ENCODE measurements around the gene LIPC. TPM values are rescaled to one million over a fixed set of nuclear protein-coding genes. Genes with fewer than 3 reads are reported as not detected.
A peak's percentile ranks its signal among the peaks of the same experiment; 100 is the strongest.

The LIPC gene
- total and polyA plus RNA-seq, 2 donors, result 2.0 to 2.4 TPM

GRCh38 chr15:58566029-58566428, 134.2 kb downstream of the LIPC start:
- WGBS, result 97% methylated on average over 6 of the region's 6 CpGs
- no peak overlapping the region for H3K4me3 ChIP-seq (ENCODE audit: low read length in 2 of 2)
- H3K9me3 ChIP-seq (ENCODE audit: control insufficient read depth in 2 of 2, insufficient read depth in 1 of 2, low read length in 1 of 2), result no peaks in the 10 kb centered on the region

GRCh38 chr15:58568157-58568571, 136.4 kb downstream of the LIPC start:
- Histone ChIP-seq H3K27ac (ENCODE audit: low read depth in 1 of 2, low read length in 1 of 2) (peak overlapping the region; percentile 33 to 68), H3K4me3 (ENCODE audit: low read length in 2 of 2) (no peak overlapping the region), H3K36me3 (ENCODE audit: control insufficient read depth in 2 of 2, insufficient read depth in 2 of 2, low read length in 1 of 2) (no peaks in the 10 kb centered on the region), H3K9me3 (ENCODE audit: control insufficient read depth in 2 of 2, insufficient read depth in 1 of 2, low read length in 1 of 2) (no peaks in the 10 kb centered on the region), H3K4me1 (ENCODE audit: control insufficient read depth in 2 of 2, insufficient read depth in 2 of 2, low read length in 2 of 2) (peaks cover 0 to 10% of the 10 kb centered on the region in 2 donors), H3K27me3 (ENCODE audit: control insufficient read depth in 2 of 2, insufficient read depth in 1 of 2, low read length in 1 of 2) (no peaks in the 10 kb centered on the region)
- WGBS, result 20% methylated on average over 2 of the region's 2 CpGs
- DNase-seq (ENCODE audit: low read depth in 6 of 9, low spot score in 9 of 9), result no peak

More at GRCh38 chr15:58566029-58566428, 134.2 kb downstream of the LIPC start:
- H3K36me3 ChIP-seq (ENCODE audit: control insufficient read depth in 2 of 2, insufficient read depth in 2 of 2, low read length in 1 of 2), result no peaks in the 10 kb centered on the region
- peaks cover 0 to 15% of the 10 kb centered on the region in 2 donors for H3K4me1 ChIP-seq (ENCODE audit: control insufficient read depth in 2 of 2, insufficient read depth in 2 of 2, low read length in 2 of 2)
- no peaks in the 10 kb centered on the region for H3K27me3 ChIP-seq (ENCODE audit: control insufficient read depth in 2 of 2, insufficient read depth in 1 of 2, low read length in 1 of 2)
- H3K27ac ChIP-seq (ENCODE audit: low read depth in 1 of 2, low read length in 1 of 2), result no peak overlapping the region
- DNase-seq (ENCODE audit: low read depth in 6 of 9, low spot score in 9 of 9), result no peak

- H3K27me3 ChIP-seq (ENCODE audit: control insufficient read depth in 2 of 2, insufficient read depth in 1 of 2, low read length in 1 of 2), result no peaks in the 10 kb centered on the region
- H3K4me1 ChIP-seq (ENCODE audit: control insufficient read depth in 2 of 2, insufficient read depth in 2 of 2, low read length in 2 of 2), result peaks cover 6 to 22% of the 10 kb centered on the region in 2 donors
- H3K4me3 ChIP-seq (ENCODE audit: low read length in 2 of 2), result no peak overlapping the region
- H3K36me3 ChIP-seq (ENCODE audit: control insufficient read depth in 2 of 2, insufficient read depth in 2 of 2, low read length in 1 of 2), result no peaks in the 10 kb centered on the region
- peaks cover 0 to 3% of the 10 kb centered on the region in 2 donors for H3K9me3 ChIP-seq (ENCODE audit: control insufficient read depth in 2 of 2, insufficient read depth in 1 of 2, low read length in 1 of 2)
- H3K27ac ChIP-seq (ENCODE audit: low read depth in 1 of 2, low read length in 1 of 2), result no peak overlapping the region
- WGBS, result 98% methylated on average over 1 of the region's 1 CpG
- no peak for DNase-seq (ENCODE audit: low read depth in 6 of 9, low spot score in 9 of 9)
Measured at GRCh38 chr15:58569455-58569854, 137.7 kb downstream of the LIPC start.

GRCh38 chr15:58571491-58571890, 139.7 kb downstream of the LIPC start:
- Histone ChIP-seq H3K27me3 (ENCODE audit: control insufficient read depth in 2 of 2, insufficient read depth in 1 of 2, low read length in 1 of 2) (no peaks in the 10 kb centered on the region), H3K36me3 (ENCODE audit: control insufficient read depth in 2 of 2, insufficient read depth in 2 of 2, low read length in 1 of 2) (no peaks in the 10 kb centered on the region), H3K4me3 (ENCODE audit: low read length in 2 of 2) (no peak overlapping the region), H3K4me1 (ENCODE audit: control insufficient read depth in 2 of 2, insufficient read depth in 2 of 2, low read length in 2 of 2) (peaks cover 6 to 27% of the 10 kb centered on the region in 2 donors), H3K9me3 (ENCODE audit: control insufficient read depth in 2 of 2, insufficient read depth in 1 of 2, low read length in 1 of 2) (peaks cover 1 to 7% of the 10 kb centered on the region in 2 donors), H3K27ac (ENCODE audit: low read depth in 1 of 2, low read length in 1 of 2) (no peak overlapping the region)
- no peak for DNase-seq (ENCODE audit: low read depth in 6 of 9, low spot score in 9 of 9)
- 95% methylated on average over 6 of the region's 6 CpGs for WGBS

GRCh38 chr15:58572521-58572920, 140.7 kb downstream of the LIPC start:
- H3K27me3 ChIP-seq (ENCODE audit: control insufficient read depth in 2 of 2, insufficient read depth in 1 of 2, low read length in 1 of 2), result no peaks in the 10 kb centered on the region
- peaks cover 6 to 27% of the 10 kb centered on the region in 2 donors for H3K4me1 ChIP-seq (ENCODE audit: control insufficient read depth in 2 of 2, insufficient read depth in 2 of 2, low read length in 2 of 2)
- 99% methylated on average over 4 of the region's 4 CpGs for WGBS
- peaks cover 1 to 7% of the 10 kb centered on the region in 2 donors for H3K9me3 ChIP-seq (ENCODE audit: control insufficient read depth in 2 of 2, insufficient read depth in 1 of 2, low read length in 1 of 2)
- DNase-seq (ENCODE audit: low read depth in 6 of 9, low spot score in 9 of 9), result no peak
- H3K27ac ChIP-seq (ENCODE audit: low read depth in 1 of 2, low read length in 1 of 2), result no peak overlapping the region
- H3K36me3 ChIP-seq (ENCODE audit: control insufficient read depth in 2 of 2, insufficient read depth in 2 of 2, low read length in 1 of 2), result no peaks in the 10 kb centered on the region
- H3K4me3 ChIP-seq (ENCODE audit: low read length in 2 of 2), result no peak overlapping the region

GRCh38 chr15:58573270-58573669, 141.5 kb downstream of the LIPC start:
- no peak for DNase-seq (ENCODE audit: low read depth in 6 of 9, low spot score in 9 of 9)
- Histone ChIP-seq H3K4me1 (ENCODE audit: control insufficient read depth in 2 of 2, insufficient read depth in 2 of 2, low read length in 2 of 2) (peaks cover 6 to 23% of the 10 kb centered on the region in 2 donors), H3K27ac (ENCODE audit: low read depth in 1 of 2, low read length in 1 of 2) (no peak overlapping the region), H3K9me3 (ENCODE audit: control insufficient read depth in 2 of 2, insufficient read depth in 1 of 2, low read length in 1 of 2) (peaks cover 1 to 7% of the 10 kb centered on the region in 2 donors), H3K4me3 (ENCODE audit: low read length in 2 of 2) (no peak overlapping the region), H3K27me3 (ENCODE audit: control insufficient read depth in 2 of 2, insufficient read depth in 1 of 2, low read length in 1 of 2) (no peaks in the 10 kb centered on the region), H3K36me3 (ENCODE audit: control insufficient read depth in 2 of 2, insufficient read depth in 2 of 2, low read length in 1 of 2) (no peaks in the 10 kb centered on the region)
- over 99% methylated on average over 4 of the region's 4 CpGs for WGBS

- H3K36me3 ChIP-seq (ENCODE audit: control insufficient read depth in 2 of 2, insufficient read depth in 2 of 2, low read length in 1 of 2), result no peaks in the 10 kb centered on the region
- no peaks in the 10 kb centered on the region for H3K27me3 ChIP-seq (ENCODE audit: control insufficient read depth in 2 of 2, insufficient read depth in 1 of 2, low read length in 1 of 2)
- H3K4me1 ChIP-seq (ENCODE audit: control insufficient read depth in 2 of 2, insufficient read depth in 2 of 2, low read length in 2 of 2), result peaks cover 6 to 22% of the 10 kb centered on the region in 2 donors
- peak overlapping the region in 1 of 2 donors; percentile 61 for H3K27ac ChIP-seq (ENCODE audit: low read depth in 1 of 2, low read length in 1 of 2)
- H3K9me3 ChIP-seq (ENCODE audit: control insufficient read depth in 2 of 2, insufficient read depth in 1 of 2, low read length in 1 of 2), result peaks cover 1 to 7% of the 10 kb centered on the region in 2 donors
- no peak overlapping the region for H3K4me3 ChIP-seq (ENCODE audit: low read length in 2 of 2)
- peak in 1 of 9 donors; percentile 66 for DNase-seq (ENCODE audit: low read depth in 6 of 9, low spot score in 9 of 9)
- WGBS, result 17% methylated on average over 4 of the region's 4 CpGs
Measured at GRCh38 chr15:58574631-58575030, 142.8 kb downstream of the LIPC start.

- Histone ChIP-seq H3K4me1 (ENCODE audit: control insufficient read depth in 2 of 2, insufficient read depth in 2 of 2, low read length in 2 of 2) (peaks cover 6 to 22% of the 10 kb centered on the region in 2 donors), H3K27me3 (ENCODE audit: control insufficient read depth in 2 of 2, insufficient read depth in 1 of 2, low read length in 1 of 2) (no peaks in the 10 kb centered on the region), H3K27ac (ENCODE audit: low read depth in 1 of 2, low read length in 1 of 2) (peak overlapping the region in 1 of 2 donors; percentile 61), H3K36me3 (ENCODE audit: control insufficient read depth in 2 of 2, insufficient read depth in 2 of 2, low read length in 1 of 2) (no peaks in the 10 kb centered on the region), H3K4me3 (ENCODE audit: low read length in 2 of 2) (no peak overlapping the region), H3K9me3 (ENCODE audit: control insufficient read depth in 2 of 2, insufficient read depth in 1 of 2, low read length in 1 of 2) (peaks cover 1 to 7% of the 10 kb centered on the region in 2 donors)
- no peak for DNase-seq (ENCODE audit: low read depth in 6 of 9, low spot score in 9 of 9)
- 97% methylated on average over 14 of the region's 14 CpGs for WGBS
Measured at GRCh38 chr15:58575045-58575786, 143.4 kb downstream of the LIPC start.

GRCh38 chr15:58576657-58577056, 144.9 kb downstream of the LIPC start:
- H3K9me3 ChIP-seq (ENCODE audit: control insufficient read depth in 2 of 2, insufficient read depth in 1 of 2, low read length in 1 of 2), result peaks cover 1 to 7% of the 10 kb centered on the region in 2 donors
- no peak overlapping the region for H3K4me3 ChIP-seq (ENCODE audit: low read length in 2 of 2)
- no peaks in the 10 kb centered on the region for H3K36me3 ChIP-seq (ENCODE audit: control insufficient read depth in 2 of 2, insufficient read depth in 2 of 2, low read length in 1 of 2)
- H3K4me1 ChIP-seq (ENCODE audit: control insufficient read depth in 2 of 2, insufficient read depth in 2 of 2, low read length in 2 of 2), result peaks cover 6 to 22% of the 10 kb centered on the region in 2 donors
- no peak overlapping the region for H3K27ac ChIP-seq (ENCODE audit: low read depth in 1 of 2, low read length in 1 of 2)
- no peak for DNase-seq (ENCODE audit: low read depth in 6 of 9, low spot score in 9 of 9)
- no peaks in the 10 kb centered on the region for H3K27me3 ChIP-seq (ENCODE audit: control insufficient read depth in 2 of 2, insufficient read depth in 1 of 2, low read length in 1 of 2)
